Right forelimb (tissue), 1 donor: ENCODE results near the gene PDXDC1.
"Not testable (repeated sequence)": the region's sequence is repeated elsewhere in the genome, so short reads cannot be mapped to it uniquely, and the experiment has no call there.

Experiments
- DNase-seq: peaks from one replicate; pipeline ENCODE4 v3.0.0-alpha.2; 2018

Gene PDXDC1, protein sequence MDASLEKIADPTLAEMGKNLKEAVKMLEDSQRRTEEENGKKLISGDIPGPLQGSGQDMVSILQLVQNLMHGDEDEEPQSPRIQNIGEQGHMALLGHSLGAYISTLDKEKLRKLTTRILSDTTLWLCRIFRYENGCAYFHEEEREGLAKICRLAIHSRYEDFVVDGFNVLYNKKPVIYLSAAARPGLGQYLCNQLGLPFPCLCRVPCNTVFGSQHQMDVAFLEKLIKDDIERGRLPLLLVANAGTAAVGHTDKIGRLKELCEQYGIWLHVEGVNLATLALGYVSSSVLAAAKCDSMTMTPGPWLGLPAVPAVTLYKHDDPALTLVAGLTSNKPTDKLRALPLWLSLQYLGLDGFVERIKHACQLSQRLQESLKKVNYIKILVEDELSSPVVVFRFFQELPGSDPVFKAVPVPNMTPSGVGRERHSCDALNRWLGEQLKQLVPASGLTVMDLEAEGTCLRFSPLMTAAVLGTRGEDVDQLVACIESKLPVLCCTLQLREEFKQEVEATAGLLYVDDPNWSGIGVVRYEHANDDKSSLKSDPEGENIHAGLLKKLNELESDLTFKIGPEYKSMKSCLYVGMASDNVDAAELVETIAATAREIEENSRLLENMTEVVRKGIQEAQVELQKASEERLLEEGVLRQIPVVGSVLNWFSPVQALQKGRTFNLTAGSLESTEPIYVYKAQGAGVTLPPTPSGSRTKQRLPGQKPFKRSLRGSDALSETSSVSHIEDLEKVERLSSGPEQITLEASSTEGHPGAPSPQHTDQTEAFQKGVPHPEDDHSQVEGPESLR

DNA sequence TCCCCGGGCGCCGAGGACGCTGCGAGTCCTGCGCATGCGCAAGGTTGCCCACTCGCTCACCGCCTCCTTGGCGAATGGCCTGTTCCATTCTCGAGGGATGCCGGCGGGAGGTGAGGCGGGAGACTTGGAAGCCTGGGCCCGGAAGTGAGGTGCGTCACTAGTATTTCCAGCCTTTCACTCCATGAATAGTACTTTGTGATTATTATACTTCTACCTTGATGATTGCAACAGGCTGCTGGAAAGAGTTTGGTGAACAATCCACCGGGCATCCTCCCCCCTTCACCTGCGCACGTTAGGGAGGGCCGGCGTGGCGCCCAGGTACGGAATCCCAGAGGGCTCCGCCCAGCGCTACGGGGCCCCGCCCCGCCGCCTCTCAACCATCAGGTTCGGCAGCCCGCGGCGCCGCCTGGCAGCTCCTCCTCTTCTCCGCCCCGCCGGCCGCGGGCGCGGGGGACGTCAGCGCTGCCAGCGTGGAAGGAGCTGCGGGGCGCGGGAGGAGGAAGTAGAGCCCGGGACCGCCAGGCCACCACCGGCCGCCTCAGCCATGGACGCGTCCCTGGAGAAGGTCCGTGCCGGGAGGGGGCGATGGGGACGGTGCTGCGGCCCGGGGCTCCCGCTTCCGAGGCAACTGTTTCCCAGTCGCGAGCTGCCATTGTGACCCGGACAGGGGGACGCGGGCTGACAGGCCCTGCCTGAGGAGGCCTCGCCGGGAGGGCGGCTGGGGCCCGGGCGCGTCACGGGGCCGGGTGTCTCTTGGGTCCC is at the start of gene PDXDC1:
TSS of gene PDXDC1 (plus strand) at position 371 of the 762 bp plus-strand sequence. CDS start at position 545, 174 bp downstream.
- DNase-seq = peak; percentile 80

DNA sequence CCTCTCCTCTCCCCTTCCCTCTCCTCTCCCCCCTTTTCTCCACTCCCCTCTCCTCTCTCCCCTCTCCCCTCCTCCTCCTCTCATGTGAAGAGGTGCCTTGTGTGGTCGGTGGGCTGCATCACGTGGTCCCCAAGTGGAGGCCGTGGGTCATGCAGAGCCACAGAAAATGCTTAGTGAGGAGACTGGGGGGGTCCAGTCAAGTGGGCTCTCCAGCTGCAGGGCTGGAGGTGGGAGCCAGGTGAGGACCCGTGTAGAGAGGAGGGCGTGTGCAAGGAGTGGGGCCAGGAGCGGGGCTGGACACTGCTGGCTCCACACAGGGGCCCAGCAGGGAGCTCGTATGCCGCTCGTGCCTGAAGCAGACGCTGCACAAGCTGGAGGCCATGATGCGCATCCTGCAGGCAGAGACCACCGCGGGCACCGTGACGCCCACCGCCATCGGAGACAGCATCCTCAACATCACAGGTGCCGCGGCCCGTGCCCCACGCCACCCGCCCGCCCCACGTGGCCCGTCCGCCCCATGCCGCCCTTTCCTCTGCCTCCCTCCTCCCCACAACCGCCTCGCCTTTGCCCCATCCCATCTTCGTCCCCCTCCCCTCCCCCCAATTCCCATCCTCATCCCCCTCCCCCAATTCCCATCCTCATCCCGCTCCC is 46.6 kb upstream of the PDXDC1 start:
- peak; percentile 56 for DNase-seq

DNA sequence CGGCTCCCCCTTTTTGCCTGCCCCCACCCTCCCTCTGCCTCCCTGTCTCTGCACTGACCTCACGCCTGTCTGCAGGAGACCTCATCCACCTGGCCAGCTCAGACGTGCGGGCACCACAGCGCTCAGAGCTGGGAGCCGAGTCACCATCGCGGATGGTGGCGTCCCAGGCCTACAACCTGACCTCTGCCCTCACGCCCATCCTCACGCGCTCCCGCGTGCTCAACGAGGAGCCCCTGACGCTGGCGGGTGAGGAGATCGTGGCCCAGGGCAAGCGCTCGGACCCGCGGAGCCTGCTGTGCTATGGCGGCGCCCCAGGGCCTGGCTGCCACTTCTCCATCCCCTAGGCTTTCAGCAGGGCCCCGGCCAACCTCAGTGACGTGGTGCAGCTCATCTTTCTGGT is 45.6 kb upstream of the PDXDC1 start:
- not testable (repeated sequence) for DNase-seq

- DNase-seq = not testable (repeated sequence)
Measured at GRCh38 chr16:14930246-14930645, 44.6 kb upstream of the PDXDC1 start.

DNA sequence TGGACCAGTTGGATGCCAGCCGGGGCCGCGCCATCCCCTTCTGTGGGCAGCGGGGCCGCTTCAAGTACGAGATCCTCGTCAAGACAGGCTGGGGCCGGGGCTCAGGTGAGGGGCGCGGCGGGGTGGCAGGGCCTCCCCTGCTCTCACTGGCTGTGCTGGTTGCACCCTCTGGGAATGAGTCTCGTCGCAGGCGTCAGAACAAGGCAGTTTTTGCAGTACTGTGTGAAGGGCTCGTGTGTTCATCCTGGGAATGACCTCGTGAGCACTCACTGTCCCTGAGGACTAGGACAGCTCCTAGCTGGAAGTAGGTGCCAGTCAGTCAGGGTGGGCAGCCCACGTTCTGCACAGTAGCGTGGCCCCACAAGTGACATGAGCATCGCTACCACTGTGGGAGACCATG is 43.9 kb upstream of the PDXDC1 start:
- DNase-seq = not testable (repeated sequence)

- not testable (repeated sequence) for DNase-seq
Measured at GRCh38 chr16:14932581-14933375, 42.0 kb upstream of the PDXDC1 start.

GRCh38 chr16:14937143-14937542 is 37.7 kb upstream of the PDXDC1 start, which contains the start of gene NPIPA1:
Gene NPIPA1 (plus strand): TSS chr16:14937443. CDS start chr16:14937443, 0 bp downstream.
- not testable (repeated sequence) for DNase-seq

- not testable (repeated sequence) for DNase-seq
Measured at GRCh38 chr16:14937994-14938393, 36.8 kb upstream of the PDXDC1 start.

- DNase-seq = not testable (repeated sequence)
Measured at GRCh38 chr16:14942686-14943085, 32.1 kb upstream of the PDXDC1 start.

DNA sequence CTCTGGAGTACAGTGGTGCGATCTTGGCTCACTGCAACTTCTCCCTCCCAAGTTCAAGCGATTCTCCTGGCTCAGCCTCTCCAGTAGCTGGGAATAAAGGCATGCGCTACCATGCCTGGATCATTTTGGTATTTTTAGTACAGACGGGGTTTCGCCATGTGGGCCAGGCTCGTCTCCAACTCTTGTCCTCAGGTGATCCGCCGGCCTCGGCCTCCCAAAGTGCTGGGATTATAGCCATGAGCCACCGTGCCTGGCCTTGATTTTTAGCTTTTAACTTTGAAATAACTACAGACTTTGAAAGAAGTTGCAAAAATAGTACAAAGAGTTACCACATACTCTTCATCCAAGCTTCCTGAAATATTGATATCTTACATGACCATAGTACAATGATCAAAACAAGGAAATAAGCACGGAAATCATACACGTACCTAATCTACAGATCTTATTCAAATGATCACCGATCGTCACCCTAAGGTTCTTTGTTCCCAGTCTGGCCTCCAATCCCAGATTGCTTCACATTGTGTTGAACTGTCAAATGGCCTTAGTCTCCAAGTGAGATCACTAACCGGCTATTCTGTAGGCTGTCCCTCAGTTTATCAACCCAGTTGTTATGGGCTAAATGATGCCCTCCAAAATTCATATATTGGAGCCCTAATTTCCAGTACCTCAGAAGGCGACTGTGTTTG is 19.1 kb upstream of the PDXDC1 start:
- DNase-seq = no peak

DNA sequence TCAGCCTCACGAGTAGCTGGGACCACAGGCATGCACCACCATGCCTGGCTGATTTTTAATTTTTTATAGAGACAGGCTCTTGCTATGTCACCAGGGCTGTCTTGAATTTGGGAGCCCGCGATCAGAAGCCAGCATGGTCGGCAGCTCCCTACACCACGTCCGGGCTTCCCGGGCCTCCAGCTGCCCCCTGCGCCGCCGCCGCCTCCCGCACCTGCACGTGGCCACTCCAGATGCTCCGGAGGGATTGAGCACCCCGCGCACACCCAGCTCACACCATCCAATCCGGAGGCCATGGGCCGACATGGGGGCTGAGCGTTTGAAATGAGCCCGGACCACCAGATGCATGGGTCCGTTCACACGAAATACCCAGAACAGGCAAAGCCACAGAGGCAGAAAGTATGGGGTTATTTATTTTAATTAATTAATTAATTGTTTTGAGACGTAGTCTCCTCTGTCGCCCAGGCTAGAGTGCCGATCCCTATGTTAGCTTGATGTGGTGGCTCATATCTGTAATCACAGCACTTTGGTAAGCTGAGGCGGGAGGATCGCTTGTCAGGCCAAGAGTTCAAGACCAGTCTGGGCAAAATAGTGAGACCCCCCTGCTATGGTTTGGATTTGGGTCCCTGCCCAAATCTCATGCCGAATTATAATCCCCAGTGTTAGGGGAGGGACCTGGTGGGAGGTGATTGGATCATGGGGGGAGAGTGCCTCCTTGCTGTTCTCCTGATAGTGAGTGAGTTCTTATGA is 17.1 kb upstream of the PDXDC1 start:
- no peak for DNase-seq

GRCh38 chr16:14958323-14958600 is 16.6 kb upstream of the PDXDC1 start:
- no peak for DNase-seq

DNA sequence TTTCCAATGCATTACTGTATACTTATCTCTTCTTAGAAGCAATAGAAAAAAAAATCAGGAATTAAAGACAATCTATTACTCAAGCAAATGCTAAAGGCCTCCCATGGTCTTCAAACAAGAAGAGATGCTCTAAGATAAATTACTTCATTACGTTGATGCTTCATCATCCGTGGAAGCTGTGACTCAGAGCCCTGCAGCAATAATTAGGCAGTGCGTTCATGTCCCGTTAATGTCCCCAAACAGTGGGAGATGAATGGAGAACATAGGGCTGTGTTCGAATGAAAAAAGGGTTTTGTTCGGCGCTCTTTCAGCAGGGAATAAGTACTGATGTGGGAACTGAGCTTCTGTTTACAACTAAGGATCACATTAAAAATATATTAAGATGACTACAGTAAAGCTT is 15.9 kb upstream of the PDXDC1 start:
- no peak for DNase-seq

DNA sequence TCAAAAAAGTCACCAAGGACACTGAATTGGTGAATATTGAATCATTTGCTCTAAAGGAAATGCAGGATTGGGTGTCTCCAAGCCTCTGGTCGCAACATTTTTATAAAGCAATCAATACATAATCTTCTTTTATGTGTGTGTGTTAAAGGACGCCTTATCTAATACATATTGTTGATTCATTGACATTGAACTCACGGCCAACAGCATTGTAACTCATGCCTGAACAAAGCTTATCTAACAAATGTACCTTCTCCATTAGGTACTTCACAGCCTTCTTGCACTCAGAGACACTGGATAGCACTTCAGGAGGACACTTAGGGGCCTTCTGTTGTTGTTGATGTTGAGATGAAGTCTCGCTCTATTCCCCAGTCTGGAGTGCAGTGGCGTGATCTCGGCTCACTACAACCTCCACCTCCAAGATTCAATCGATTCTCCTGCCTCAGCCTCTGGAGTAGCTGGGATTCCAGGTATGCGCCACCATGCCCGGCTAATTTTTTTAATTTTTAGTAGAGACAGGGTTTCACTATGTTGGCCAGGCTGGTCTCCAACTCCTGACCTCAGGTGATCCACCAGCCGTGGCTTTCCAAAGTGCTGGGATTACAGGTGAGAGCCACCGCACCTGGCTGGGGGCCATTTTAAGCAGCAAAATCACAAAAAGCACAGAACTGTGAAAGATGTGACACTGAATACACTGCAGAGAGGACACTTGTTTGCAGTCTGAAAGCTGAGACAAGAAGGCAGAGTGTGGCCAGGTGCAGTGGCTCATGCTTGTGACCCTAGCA is 13.2 kb upstream of the PDXDC1 start:
- DNase-seq = no peak

- no peak for DNase-seq
Measured at GRCh38 chr16:14963281-14964173, 11.3 kb upstream of the PDXDC1 start.

- no peak for DNase-seq
Measured at GRCh38 chr16:14965328-14965727, 9.5 kb upstream of the PDXDC1 start.

DNA sequence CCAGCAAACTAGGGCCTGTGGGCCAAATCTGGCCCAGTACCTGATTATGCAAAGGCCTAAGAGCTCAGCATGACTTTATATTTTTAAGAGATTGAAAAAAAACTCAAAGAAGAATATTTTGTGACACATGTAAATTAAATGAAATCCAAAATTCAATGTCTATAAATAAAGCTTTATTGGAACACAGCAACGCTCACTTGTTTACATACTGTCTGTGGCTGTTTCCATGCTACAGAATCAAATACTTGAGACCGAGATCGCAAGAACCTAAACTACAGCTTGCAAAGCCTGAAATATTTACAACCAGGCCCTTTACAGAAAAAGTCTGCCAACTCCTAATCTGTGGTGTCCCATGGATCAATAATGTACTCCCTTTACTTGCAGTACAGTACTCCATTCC is 5.0 kb upstream of the PDXDC1 start:
- DNase-seq = not testable (repeated sequence)

- not testable (repeated sequence) for DNase-seq
Measured at GRCh38 chr16:14971621-14972228, 3.1 kb upstream of the PDXDC1 start.
